22Rv1 (cell line): ENCODE results near the gene KRTAP17-1.
"Not testable (repeated sequence)": the region's sequence is repeated elsewhere in the genome, so short reads cannot be mapped to it uniquely, and the experiment has no call there.

ENCODE experiments used
- H3K27ac ChIP-seq: fragments of 450-650 bp; 2 replicates; pipeline ENCODE4 v1.5.1; 2017
- ZFX ChIP-seq: fragments of 450-650 bp; IDR thresholded peaks from 2 replicates; pipeline ENCODE4 v1.6.1; 2017; ENCODE audit warnings: antibody characterized with exemption, borderline replicate concordance
- TF ChIP-seq, protein P1 (sequence below): fragments of 450-650 bp; IDR thresholded peaks from 2 replicates; pipeline ENCODE4 v1.5.1; 2017; ENCODE audit warnings: mild to moderate bottlenecking

The KRTAP17-1 gene

DNA sequence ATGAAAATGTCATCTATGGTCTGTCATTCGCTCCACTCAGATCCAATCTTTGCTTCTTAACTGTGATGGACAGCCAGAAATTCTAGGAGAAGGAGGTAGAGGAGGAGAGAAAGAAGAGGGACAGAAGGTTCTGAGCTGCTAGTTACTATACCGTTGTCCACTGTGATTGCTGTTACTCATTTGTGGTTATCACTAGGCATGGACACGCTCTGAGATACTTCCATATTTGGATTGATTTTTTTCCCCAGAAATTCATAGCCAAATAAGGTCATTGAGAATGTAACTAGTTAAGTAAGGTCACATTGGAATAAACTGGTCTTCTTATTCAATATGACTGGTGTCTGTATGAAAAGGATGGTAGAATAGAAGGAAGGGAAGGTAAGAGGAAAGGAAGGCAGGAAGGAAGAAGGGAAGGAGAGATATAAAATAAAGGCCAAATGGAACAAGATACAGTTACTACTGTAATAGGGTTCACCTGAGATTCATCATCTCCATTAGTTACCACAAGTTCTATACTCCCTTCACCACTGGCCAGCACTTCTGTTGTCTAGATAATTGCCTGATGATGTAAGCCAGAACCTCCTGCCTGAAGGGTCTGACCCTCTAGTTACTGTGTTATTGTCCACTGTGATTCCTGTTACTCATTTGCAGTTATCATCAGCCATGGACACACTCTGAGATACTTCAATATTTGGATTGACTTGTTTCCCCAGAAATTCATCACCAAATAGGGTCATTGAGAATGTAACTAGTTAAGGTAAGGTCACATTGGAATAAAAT lies 37.1 kb downstream of the KRTAP17-1 start:
- H3K27ac ChIP-seq: no peak overlapping the region
- no peak for TF ChIP-seq ZFX
- TF ChIP-seq, protein P1, sequence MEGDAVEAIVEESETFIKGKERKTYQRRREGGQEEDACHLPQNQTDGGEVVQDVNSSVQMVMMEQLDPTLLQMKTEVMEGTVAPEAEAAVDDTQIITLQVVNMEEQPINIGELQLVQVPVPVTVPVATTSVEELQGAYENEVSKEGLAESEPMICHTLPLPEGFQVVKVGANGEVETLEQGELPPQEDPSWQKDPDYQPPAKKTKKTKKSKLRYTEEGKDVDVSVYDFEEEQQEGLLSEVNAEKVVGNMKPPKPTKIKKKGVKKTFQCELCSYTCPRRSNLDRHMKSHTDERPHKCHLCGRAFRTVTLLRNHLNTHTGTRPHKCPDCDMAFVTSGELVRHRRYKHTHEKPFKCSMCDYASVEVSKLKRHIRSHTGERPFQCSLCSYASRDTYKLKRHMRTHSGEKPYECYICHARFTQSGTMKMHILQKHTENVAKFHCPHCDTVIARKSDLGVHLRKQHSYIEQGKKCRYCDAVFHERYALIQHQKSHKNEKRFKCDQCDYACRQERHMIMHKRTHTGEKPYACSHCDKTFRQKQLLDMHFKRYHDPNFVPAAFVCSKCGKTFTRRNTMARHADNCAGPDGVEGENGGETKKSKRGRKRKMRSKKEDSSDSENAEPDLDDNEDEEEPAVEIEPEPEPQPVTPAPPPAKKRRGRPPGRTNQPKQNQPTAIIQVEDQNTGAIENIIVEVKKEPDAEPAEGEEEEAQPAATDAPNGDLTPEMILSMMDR: no peak

DNA sequence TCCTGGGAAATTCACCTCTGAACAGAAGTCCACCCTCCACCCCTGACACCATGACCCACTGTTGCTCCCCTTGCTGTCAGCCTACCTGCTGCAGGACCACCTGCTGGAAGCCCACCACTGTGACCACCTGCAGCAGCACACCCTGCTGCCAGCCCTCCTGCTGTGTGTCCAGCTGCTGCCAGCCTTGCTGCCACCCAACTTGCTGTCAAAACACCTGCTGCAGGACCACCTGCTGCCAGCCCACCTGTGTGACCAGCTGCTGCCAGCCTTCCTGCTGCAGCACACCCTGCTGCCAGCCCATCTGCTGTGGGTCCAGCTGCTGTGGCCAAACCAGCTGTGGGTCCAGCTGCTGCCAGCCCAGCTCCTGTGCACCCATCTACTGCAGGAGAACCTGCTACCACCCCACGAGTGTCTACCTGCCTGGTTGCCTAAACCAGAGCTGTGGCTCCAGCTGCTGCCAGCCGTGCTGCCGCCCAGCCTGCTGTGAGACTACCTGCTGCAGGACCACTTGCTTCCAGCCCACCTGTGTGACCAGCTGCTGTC lies 39.8 kb downstream of the KRTAP17-1 start, which contains the start of gene KRTAP9-7:
Gene KRTAP9-7, plus strand, starts transcription at position 51 of the 543 bp plus-strand sequence. Its CDS starts 0 bp downstream, at position 51.
- not testable (repeated sequence) for H3K27ac ChIP-seq

DNA sequence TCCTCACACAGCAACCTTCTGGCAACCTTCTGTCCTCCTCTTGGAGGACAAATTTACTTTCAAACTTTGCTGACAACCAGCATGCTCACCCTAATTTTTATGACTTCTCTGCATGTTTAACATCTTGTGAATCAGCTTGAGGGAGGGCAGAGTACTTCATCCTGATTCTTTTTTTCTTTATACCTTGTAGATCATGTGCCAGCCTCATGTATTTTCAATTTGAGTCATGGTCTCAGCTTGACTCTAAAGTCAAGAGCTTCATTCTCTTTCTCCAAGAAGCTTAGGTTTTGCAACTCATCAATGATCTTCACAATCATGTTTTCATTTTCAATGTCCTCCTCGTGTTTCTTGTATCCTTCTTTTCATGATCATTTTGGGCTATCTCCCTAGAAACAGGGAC lies 43.7 kb downstream of the KRTAP17-1 start:
- no peak overlapping the region for H3K27ac ChIP-seq
- TF ChIP-seq, protein P1: no peak

DNA sequence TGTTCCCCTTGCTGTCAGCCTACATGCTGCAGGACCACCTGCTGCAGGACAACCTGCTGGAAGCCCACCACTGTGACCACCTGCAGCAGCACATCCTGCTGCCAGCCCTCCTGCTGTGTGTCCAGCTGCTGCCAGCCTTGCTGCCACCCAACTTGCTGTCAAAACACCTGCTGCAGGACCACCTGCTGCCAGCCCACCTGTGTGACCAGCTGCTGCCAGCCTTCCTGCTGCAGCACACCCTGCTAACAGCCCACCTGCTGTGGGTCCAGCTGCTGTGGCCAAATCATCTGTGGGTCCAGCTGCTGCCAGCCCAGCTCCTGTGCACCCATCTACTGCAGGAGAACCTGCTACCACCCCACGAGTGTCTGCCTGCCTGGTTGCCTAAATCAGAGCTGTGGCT lies 44.2 kb downstream of the KRTAP17-1 start:
- not testable (repeated sequence) for H3K27ac ChIP-seq

DNA sequence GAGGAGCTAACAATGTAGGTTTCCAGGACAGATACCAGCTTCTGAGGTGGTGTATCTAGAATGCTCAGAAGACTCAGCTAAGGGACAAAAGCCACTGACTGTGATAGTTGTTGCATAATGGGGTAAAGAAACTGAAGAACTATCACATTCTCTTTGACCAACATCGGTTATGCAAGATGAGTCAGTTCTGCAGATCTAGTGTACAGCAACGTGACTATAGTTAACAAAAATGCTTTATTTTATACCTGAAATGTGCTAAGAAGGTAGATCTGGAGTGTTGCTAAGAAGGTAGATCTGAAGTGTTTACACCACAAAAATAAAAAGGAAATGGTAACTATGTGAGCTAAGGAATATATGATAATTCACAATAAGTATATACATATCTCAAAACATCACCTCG lies 47.8 kb downstream of the KRTAP17-1 start:
- TF ChIP-seq ZFX: no peak
- TF ChIP-seq, protein P1: no peak

DNA sequence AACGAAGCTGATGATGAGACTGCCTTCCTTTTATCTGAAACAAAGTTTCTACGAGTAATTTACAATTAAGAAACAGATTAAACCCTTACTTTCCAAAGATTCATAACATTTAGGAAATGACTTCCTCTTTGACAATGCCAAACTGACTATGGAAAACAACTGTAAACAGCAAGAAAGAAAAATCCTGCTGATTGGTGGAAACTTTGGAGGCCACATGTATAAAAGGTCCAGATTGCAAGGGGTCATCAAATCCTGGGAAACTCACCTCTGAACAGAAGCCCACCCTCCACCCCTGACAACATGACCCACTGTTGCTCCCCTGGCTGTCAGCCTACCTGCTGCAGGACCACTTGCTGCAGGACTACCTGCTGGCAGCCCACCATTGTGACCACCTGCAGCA lies 50.4 kb downstream of the KRTAP17-1 start, which contains the start of gene KRTAP9-6:
Gene KRTAP9-6, plus strand, starts transcription at position 301 of the 400 bp plus-strand sequence. Its CDS starts 0 bp downstream, at position 301.
- no peak within 1 kb of the TSS for H3K27ac ChIP-seq
- TF ChIP-seq, protein P1: no peak
- TF ChIP-seq ZFX: no peak

More for the DNA sequence above, 47.8 kb downstream of the KRTAP17-1 start:
- H3K27ac ChIP-seq: no peak overlapping the region
